Adrenal gland (tissue), 12 donors: Measurements from ENCODE around the gene THSD4. TPM values are rescaled to one million over a fixed set of nuclear protein-coding genes. Genes with fewer than 3 reads are reported as not detected.

Experiments used
- DNase-seq, 7 donors: peaks; one replicate each; pipeline ENCODE4 v3.0.0-alpha.2; 2019 to 2020
- H3K27ac ChIP-seq, 5 donors: fragments of 200-600 bp; sonication (generic) in 4 of 5; 1 replicate in 3 of 5; 2 replicates in 2 of 5; pipeline versions ENCODE4 v1.5.1 to v1.8.0; 2016 to 2020; ENCODE audit warnings: mild to moderate bottlenecking in 1 of 5
- H3K27me3 ChIP-seq: fragments of 200-600 bp; 2 replicates; pipeline ENCODE4 v1.8.0; 2021
- H3K36me3 ChIP-seq, 2 donors: fragments of 200-600 bp; replicated peaks in 1 of 2; 1 replicate in 1 of 2; 2 replicates in 1 of 2; pipeline versions ENCODE4 v1.5.1 to v1.8.0; 2018 to 2022
- H3K4me1 ChIP-seq, 2 donors: fragments of 200-600 bp; replicated peaks in 1 of 2; 1 replicate in 1 of 2; 2 replicates in 1 of 2; pipeline versions ENCODE4 v1.5.1 to v1.8.0; 2018 to 2021
- H3K4me3 ChIP-seq, 4 donors: fragments of 200-600 bp; sonication (generic) in 3 of 4; one replicate each; pipeline ENCODE4 v1.5.1; 2016 to 2018
- H3K9me3 ChIP-seq, 3 donors: fragments of 200-600 bp; sonication (generic) in 1 of 3; replicated peaks in 1 of 3; 1 replicate in 2 of 3; 2 replicates in 1 of 3; pipeline versions ENCODE4 v1.5.1 to v1.8.0; 2016 to 2021
- POLR2A ChIP-seq, 2 donors: fragments of 450-650 bp; IDR thresholded peaks; one replicate each; pipeline ENCODE4 v1.6.1; 2017; ENCODE audit warnings: antibody characterized with exemption in 2 of 2, mild to moderate bottlenecking in 2 of 2, moderate library complexity in 1 of 2
- WGBS, 4 donors: extraction: QIAGEN DNeasy Blood & Tissue Kit in 2 of 4; methylation state at CpG; one replicate each; pipeline versions ENCODE4 v1.1.5 to v1.1.7; 2013 to 2017; 5-methylcytosine and 5-hydroxymethylcytosine counted together
- intact Hi-C, 2 donors: fragments of 100-400 bp; cut with DNase I; formaldehyde crosslinking; loops; one replicate each; pipeline versions ENCODE4 v1.14.1 to v1.15.0; 2022 to 2023
- polyA plus RNA-seq, 3 donors: library from polyadenylated mRNA; stranded (reverse); fragments of 200-250 nt in 2 of 3; fragments of 350-450 nt in 1 of 3; fragmentation: Illumina TruSeq in 1 of 3; extraction: RNeasy Lipid Tissue Mini Kit (QIAGEN cat#74804) in 1 of 3; gene quantifications; one replicate each; pipeline ENCODE4 v1.2.3, GENCODE V29; 2013 to 2014
- total RNA-seq, 9 donors: library from RNA; depleted of rRNA in 4 of 9; stranded (reverse); fragments of >200 nt in 4 of 9; fragments of 120-200 nt in 1 of 9; fragmentation: NEBNext Ultra II Directional in 1 of 9; extraction: Animal tissue kit (Norgen Biotek cat#: 25700) in 1 of 9; gene quantifications; one replicate each; pipeline versions ENCODE4 v1.1.0 to v1.2.4, GENCODE V29; 2013 to 2023
- TF ChIP-seq, protein P1 (sequence below), 6 experiments: fragments of 450-650 bp in 4 of 6; fragments of 200-600 bp in 2 of 6; sonication (generic) in 1 of 6; IDR thresholded peaks; 1 replicate in 5 of 6; 2 replicates in 1 of 6; pipeline versions ENCODE4 v1.5.1 to v1.8.0; 2016 to 2021; ENCODE audit warnings: antibody characterized with exemption in 6 of 6, mild to moderate bottlenecking in 2 of 6, moderate library complexity in 1 of 6
- donor health status: healthy with polysubstance abuse.
- donor health status: Bipolar disorder and iron deficiency.
- donor health status: DM: yes; HTN: yes; CAD: no.
- donor health status: DM: no; HTN: no; CAD: no.
- donor health status: DM: no; HTN: no; CAD: no.
- donor health status: DM: yes; HTN: yes; CAD: no.

THSD4 gene
- total and polyA plus RNA-seq, 12 donors = 5.3 to 53.2 (median 23.2) TPM

- no peak for TF ChIP-seq POLR2A (IDR thresholded peaks at IDR 0.05)
- TF ChIP-seq, protein P1, sequence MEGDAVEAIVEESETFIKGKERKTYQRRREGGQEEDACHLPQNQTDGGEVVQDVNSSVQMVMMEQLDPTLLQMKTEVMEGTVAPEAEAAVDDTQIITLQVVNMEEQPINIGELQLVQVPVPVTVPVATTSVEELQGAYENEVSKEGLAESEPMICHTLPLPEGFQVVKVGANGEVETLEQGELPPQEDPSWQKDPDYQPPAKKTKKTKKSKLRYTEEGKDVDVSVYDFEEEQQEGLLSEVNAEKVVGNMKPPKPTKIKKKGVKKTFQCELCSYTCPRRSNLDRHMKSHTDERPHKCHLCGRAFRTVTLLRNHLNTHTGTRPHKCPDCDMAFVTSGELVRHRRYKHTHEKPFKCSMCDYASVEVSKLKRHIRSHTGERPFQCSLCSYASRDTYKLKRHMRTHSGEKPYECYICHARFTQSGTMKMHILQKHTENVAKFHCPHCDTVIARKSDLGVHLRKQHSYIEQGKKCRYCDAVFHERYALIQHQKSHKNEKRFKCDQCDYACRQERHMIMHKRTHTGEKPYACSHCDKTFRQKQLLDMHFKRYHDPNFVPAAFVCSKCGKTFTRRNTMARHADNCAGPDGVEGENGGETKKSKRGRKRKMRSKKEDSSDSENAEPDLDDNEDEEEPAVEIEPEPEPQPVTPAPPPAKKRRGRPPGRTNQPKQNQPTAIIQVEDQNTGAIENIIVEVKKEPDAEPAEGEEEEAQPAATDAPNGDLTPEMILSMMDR (IDR thresholded peaks at IDR 0.05) = no peak
- Histone ChIP-seq H3K27ac (peak overlapping the region in 2 of 5 donors; percentile 68 to 79), H3K4me1 (peaks cover 0 to 30% of the 10 kb centered on the region in 2 donors), H3K27me3 (no peaks in the 10 kb centered on the region), H3K36me3 (no peaks in the 10 kb centered on the region), H3K4me3 (no peak overlapping the region), H3K9me3 (no peaks in the 10 kb centered on the region)
- 93 to 100% (median 97%) methylated on average over 3 of the region's 3 CpGs for WGBS, 4 donors
- no peak for DNase-seq
- intact Hi-C loops = no loop called here
These were observed 137.4 kb downstream of the THSD4 start for GRCh38 chr15:71252740-71253047.

- TF ChIP-seq, protein P1 (IDR thresholded peaks at IDR 0.05) = no peak
- no peak for TF ChIP-seq POLR2A (IDR thresholded peaks at IDR 0.05)
- intact Hi-C loops = no loop called here
These were observed 139.2 kb downstream of the THSD4 start for GRCh38 chr15:71254491-71254890.

DNA sequence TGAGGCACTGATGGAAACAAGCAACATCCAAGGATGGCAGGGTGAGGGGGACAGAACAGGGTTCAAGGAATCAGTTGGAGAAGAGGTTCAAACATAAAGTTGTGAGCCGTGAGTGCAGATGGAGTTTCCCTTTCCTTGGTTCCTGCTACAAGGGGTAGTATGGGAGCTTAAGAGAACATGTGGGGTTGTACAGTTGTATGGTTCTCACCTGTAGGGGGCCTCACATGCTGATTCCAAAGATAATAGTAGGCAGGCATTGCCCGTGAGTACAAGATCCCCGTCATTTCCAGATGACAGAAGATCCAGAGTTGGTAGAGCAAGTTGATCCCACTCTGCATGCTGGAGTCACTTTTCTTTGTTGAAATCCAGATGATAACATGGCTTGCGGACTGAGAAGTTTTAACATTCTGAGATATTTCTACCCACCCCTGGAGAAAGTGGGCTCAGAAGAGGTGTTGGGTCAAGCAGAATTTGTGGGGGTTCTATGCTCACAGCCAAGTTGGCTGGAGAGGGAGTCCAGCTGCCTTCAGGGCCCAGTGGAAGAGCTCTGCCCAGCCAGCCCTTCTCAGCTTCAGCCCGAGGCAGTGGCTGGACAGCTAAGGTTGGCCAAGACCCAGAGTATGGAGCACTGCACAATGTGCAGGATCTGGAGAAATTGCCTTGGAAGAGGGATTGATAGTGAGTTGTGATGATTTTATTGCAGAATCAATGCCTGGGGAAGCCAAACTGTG is 141.8 kb downstream of the THSD4 start:
- no peak overlapping the region for H3K4me3 ChIP-seq
- WGBS, 4 donors = 92 to 97% (median 94%) methylated on average over 4 to 5 of the region's 5 CpGs
- no peaks in the 10 kb centered on the region for H3K9me3 ChIP-seq
- no peaks in the 10 kb centered on the region for H3K36me3 ChIP-seq
- intact Hi-C loops = no loop called here
- H3K4me1 ChIP-seq = peaks cover 0 to 10% of the 10 kb centered on the region in 2 donors
- H3K27ac ChIP-seq = no peak overlapping the region
- no peak for DNase-seq
- no peaks in the 10 kb centered on the region for H3K27me3 ChIP-seq
- TF ChIP-seq, protein P1 (IDR thresholded peaks at IDR 0.05) = no peak
- TF ChIP-seq POLR2A (IDR thresholded peaks at IDR 0.05) = no peak

More at GRCh38 chr15:71254491-71254890, 139.2 kb downstream of the THSD4 start:
- Histone ChIP-seq H3K27ac (no peak overlapping the region), H3K36me3 (no peaks in the 10 kb centered on the region), H3K4me1 (peaks cover 0 to 21% of the 10 kb centered on the region in 2 donors), H3K4me3 (no peak overlapping the region), H3K9me3 (no peaks in the 10 kb centered on the region), H3K27me3 (no peaks in the 10 kb centered on the region)
- 79 to 92% (median 83%) methylated on average over 3 of the region's 3 CpGs for WGBS, 4 donors
- DNase-seq = no peak

DNA sequence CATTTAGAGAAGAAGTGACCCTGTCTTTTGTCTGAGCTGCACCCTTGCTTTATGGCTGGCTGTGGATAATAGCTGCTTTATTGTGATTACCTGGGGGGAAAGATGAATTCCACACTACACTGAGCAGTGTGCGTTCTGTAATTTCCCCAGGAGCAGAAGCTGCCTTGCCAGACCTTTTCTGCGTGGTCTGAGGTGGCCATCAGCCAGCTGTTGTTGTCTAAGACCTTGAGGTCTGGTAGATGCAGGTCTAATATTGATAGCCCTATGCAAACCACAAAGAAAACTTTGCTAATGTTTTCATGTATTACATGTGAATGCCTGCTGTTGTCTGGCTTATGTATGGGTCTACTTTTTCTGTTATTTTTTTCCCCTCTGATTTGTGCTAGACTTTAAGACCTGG is 144.6 kb downstream of the THSD4 start:
- no peak for TF ChIP-seq POLR2A (IDR thresholded peaks at IDR 0.05)
- TF ChIP-seq, protein P1 (IDR thresholded peaks at IDR 0.05) = no peak
- Histone ChIP-seq H3K36me3 (no peaks in the 10 kb centered on the region), H3K9me3 (no peaks in the 10 kb centered on the region), H3K4me3 (no peak overlapping the region), H3K27ac (no peak overlapping the region), H3K4me1 (peaks cover 0 to 4% of the 10 kb centered on the region in 2 donors), H3K27me3 (no peaks in the 10 kb centered on the region)
- intact Hi-C loops = no loop called here
- 36 to 51% (median 46%) methylated on average over 2 of the region's 2 CpGs for WGBS, 4 donors
- peak in 6 of 7 donors; percentile 26 to 74 (median 50) for DNase-seq
